HG02981 (cell line): ENCODE results near the gene ZNF800.
A peak's percentile ranks its signal among the peaks of the same experiment; 100 is the strongest.
"Not testable (repeated sequence)": the region's sequence is repeated elsewhere in the genome, so short reads cannot be mapped to it uniquely, and the experiment has no call there.

Experiments
- ATAC-seq: cut with Tn5 transposase; IDR thresholded peaks from one replicate; pipeline ENCODE4 v1.9.1; 2021; ENCODE audit warnings: mild to moderate bottlenecking, moderate library complexity; ENCODE audit not compliant: unreplicated experiment

ZNF800 gene

GRCh38 chr7:127392566-127393367 is at the start of gene ZNF800:
TSS of gene ZNF800 (minus strand) at chr7:127392708. CDS start at chr7:127391557, 1,151 bp downstream.
- peak; percentile 73 for ATAC-seq

- ATAC-seq: no peak
Observed at GRCh38 chr7:127440206-127440605, 47.7 kb upstream of the ZNF800 start.

DNA sequence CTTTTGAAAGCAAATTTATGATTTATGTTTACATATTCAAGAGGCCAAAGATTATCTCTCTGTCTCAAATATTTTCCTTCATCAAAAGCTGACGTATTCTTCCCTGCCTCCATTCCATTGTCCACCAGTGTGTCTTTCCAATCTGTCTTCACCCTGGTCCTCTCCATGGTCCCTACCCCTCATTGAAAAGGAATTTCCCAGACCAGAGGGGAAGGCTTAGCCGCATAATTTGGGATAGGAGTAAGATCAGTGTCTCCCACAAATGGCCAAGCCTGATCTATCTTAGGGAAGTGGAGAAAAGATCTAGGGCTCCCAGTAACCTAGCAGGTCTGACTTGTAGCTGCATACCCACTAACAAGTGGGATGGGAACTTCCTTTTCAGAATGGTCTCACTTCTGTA is 46.3 kb upstream of the ZNF800 start:
- no peak for ATAC-seq

DNA sequence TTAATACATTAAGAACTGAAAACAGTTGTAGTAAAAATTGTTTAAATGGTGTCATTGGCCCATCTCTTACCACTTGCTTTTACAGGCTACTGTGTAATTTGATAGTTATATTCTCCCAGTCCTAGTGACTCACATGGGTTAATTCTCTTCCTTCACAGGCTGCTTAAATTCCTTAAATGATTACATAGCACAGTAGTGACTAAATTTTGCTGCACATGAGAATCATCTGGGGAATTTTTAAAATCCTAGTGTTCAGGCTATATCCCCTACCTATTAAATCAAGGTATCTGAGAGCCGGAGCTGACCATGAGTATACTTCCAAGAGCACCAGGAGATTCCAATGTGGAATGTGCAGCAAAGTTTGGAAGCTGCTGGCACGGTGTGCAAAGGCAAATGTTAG is 45.3 kb upstream of the ZNF800 start:
- ATAC-seq: no peak

DNA sequence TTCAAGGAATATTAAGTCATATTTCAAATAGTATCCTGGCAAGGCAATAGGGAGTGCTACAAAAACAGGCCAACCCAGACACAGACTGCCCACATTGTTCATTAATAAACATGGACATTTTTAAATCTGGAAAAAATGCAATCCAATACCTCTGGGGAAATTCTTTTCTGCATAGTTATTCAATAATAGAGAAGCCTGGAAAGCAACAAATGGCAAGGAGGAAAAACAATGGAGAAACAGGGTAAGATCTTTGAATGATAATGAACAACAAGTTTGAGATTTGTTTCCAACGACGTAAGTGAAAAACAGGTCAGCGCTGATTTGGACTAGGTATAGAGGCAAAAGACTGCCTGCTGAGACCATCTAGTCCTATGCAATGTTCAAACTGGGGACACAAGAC is 44.7 kb upstream of the ZNF800 start:
- no peak for ATAC-seq

GRCh38 chr7:127429281-127429680 is 36.8 kb upstream of the ZNF800 start:
- not testable (repeated sequence) for ATAC-seq

- ATAC-seq: no peak
Observed at GRCh38 chr7:127419196-127419595, 26.7 kb upstream of the ZNF800 start.

DNA sequence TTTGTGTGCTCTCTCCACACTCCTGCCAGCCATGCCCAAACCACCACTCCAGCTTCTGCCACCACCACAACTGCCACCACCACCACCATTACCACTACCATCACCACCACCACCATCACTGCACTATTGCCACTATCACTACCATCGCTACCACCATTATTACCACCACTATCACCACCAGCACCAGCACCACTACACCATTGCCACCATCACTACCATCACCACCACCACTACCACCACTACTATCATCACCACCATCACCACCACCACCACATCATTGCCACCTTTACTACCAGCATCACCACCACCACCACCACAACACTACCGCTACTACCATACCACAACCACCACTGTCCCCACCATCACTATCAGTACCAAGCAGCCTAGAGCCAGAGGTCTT is 26.0 kb upstream of the ZNF800 start:
- no peak for ATAC-seq

GRCh38 chr7:127417346-127417745 is 24.8 kb upstream of the ZNF800 start:
- peak; percentile 71 for ATAC-seq

DNA sequence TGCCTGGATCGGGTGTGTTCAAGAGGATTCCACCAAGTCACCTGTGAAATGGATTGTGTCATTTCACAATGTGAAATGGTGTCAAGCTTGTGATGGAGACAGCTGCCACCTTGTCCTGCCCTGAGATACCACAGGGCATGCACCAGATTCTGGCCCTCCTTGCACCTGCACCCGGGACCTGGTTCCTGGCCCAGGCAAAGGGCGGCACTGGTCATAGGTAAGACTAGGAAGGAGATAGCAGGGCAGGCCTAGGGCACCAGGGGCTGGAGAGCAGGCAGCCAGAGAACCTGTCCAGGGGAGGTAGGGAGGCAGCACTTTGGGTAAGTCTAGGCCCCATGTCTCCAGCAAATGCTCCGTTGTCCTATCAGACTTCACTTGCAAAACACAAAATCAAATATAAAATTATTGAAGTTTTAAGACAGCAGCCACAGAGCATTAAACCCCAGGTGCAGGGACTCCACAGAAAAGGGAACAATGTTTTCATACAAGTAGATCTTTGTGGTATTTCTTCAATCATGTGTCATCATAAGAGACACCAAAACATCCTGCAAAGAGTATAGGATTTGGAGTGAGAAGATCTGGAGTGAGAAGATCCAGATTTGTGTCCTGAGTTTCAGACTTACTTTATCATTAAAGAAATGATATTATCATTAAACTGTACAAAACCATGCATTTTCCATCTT is 22.7 kb upstream of the ZNF800 start:
- ATAC-seq: no peak

- peak; percentile 59 for ATAC-seq
Observed at GRCh38 chr7:127413962-127414361, 21.5 kb upstream of the ZNF800 start.

- ATAC-seq: no peak
Observed at GRCh38 chr7:127413326-127413725, 20.8 kb upstream of the ZNF800 start.

- no peak for ATAC-seq
Observed at GRCh38 chr7:127411176-127411575, 18.7 kb upstream of the ZNF800 start.

GRCh38 chr7:127409629-127410028 is 17.1 kb upstream of the ZNF800 start:
- no peak for ATAC-seq

GRCh38 chr7:127404286-127405072 is 12.0 kb upstream of the ZNF800 start:
- ATAC-seq: no peak

GRCh38 chr7:127396184-127396583 is 3.7 kb upstream of the ZNF800 start:
- ATAC-seq: peak; percentile 46

- ATAC-seq: not testable (repeated sequence)
Observed at GRCh38 chr7:127395104-127395503, 2.6 kb upstream of the ZNF800 start.

GRCh38 chr7:127393368-127394058 is 1.0 kb upstream of the ZNF800 start:
- no peak for ATAC-seq

GRCh38 chr7:127392182-127392565 is 334 bp downstream of the ZNF800 start:
- peak; percentile 40 for ATAC-seq

DNA sequence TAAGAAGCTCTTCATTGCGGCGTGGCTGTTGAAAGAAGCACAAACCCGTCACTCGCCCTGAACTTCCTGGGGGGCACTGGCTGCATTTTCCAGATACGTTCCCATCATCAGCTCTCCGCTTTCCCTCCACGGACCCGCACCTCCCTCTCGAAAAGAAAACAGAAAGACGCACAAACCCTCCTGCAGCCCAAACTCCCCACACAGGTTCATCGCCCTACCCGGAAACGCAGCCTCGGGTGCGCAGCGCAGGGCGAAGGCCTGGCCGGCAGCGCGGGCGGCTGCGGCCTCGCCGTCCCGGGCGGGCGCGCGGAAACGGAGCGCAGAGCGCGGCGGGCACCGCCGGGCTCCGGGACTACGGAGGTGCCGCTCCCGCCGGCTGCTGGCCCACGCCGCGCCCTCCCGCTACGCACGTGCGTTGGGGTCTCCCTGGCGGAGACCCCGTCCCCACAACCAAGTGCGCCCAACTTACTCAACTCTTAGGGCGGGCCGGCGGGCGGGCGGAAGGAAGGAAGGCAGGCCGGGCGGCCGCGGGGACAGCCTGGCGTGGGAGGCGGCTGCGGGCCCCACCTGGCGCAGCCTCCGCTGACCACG is 822 bp downstream of the ZNF800 start:
- ATAC-seq: peak; percentile 35
